Right renal pelvis (tissue), 4 donors: ENCODE measurements around the gene MINDY4. TPM values are rescaled to one million over a fixed set of nuclear protein-coding genes. Genes with fewer than 3 reads are reported as not detected.

Source experiments
- DNase-seq, 4 donors: peaks; one replicate each; pipeline ENCODE4 v3.0.0-alpha.2; 2013; ENCODE audit warnings: low read depth in 4 of 4, low spot score in 3 of 4, missing footprints in 1 of 4
- polyA plus RNA-seq, 4 donors: library from polyadenylated mRNA; unstranded; fragments of 120-200 nt; gene quantifications; one replicate each; pipeline ENCODE4 v1.2.1, GENCODE V29; 2013; ENCODE audit not compliant: insufficient read length in 4 of 4

The MINDY4 gene
- polyA plus RNA-seq, 4 donors = 10.8 to 12.2 (median 11.1) TPM

DNA sequence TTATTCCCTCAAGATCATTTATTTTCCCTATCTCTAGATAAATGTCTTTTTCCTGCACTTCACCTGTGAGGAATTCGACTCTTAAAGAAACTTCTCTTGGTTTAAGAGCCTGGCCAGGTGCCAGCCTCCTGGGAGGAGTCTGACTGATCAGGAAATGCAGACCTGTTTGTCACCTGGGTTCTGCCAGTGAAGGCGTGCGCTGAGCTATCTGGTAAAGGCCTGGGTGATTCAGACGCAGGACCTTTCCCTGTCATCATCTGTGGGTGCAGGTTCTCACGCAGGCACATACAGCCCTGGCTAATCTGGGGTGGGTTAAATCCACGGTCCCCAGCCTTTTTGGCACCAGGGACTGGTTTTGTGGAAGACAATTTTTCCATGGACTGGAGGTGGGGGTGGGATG lies 75.2 kb downstream of the MINDY4 start:
- no peak for DNase-seq

DNA sequence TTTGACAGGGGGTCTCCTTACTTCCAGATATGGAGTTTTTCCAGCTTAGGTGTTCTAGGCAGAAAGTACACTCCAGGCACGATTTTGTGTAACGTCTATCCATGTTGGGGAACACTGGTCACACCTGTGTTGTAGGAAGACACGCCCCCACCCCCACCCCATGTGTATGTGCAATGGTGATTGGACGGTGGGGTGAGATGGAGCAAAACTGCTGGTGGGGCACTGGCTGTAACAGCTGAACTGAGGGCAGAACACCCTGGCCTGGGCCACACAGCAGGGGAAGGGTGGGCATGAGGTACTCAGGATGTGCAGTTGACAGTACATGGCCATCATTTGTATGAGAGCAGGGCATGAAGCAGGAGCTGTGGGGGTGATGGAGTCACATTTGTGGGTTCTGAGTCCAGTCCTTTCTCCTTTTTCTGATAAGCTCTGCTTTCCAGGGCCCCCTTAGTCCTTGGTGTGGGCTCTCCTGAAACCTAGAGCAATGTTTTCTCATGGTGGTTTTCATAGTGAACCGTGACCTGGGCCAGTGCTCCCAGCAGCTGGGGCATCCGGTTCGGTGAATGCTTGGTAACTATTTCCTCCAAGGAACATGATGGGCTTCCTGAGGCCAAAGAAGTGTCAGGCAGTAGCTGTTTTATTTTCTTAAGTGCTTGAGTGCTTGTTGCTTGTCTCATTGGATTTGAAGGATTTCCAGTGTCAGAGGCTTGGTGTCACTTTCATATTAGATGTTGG lies 77.1 kb downstream of the MINDY4 start:
- DNase-seq = no peak

DNA sequence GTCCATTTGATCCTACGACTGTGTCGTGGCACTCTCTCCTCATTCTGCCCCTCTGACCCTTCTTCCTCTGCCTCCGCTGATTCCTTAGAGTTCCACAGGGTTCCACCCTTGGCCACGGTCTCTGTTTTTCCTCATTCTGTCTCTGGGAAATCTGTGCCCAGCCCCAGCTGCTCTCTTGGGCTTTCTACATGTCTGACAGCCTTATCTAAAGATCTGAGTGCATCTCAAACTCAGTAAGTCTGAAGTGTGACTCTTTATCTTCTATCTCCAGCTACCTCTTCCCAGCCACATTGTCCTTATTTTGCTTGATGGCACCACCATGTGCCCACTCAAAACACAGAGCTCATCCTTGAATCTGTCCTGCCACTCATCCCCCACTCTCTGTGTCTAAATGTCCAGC lies 78.3 kb downstream of the MINDY4 start:
- no peak for DNase-seq

DNA sequence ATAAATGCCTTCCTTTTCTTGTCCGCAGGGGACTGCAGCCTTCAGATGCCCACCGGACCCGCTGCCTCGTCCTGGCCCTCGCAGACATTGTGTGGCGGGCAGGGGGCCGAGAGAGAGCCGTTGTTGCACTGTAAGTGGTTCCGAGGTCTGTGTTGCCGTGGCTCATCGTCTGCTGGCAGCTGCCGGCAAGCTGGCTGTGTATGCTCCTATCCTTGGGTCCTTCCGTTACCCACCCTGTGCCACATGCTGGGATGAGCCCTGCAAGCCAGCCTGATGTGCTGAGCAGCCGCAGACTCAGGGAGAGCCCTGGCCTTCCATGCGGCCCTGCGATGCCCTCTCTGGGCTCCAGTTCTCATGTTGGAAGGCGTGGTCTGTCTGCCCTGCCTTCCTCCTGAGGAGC lies 79.2 kb downstream of the MINDY4 start:
- no peak for DNase-seq

DNA sequence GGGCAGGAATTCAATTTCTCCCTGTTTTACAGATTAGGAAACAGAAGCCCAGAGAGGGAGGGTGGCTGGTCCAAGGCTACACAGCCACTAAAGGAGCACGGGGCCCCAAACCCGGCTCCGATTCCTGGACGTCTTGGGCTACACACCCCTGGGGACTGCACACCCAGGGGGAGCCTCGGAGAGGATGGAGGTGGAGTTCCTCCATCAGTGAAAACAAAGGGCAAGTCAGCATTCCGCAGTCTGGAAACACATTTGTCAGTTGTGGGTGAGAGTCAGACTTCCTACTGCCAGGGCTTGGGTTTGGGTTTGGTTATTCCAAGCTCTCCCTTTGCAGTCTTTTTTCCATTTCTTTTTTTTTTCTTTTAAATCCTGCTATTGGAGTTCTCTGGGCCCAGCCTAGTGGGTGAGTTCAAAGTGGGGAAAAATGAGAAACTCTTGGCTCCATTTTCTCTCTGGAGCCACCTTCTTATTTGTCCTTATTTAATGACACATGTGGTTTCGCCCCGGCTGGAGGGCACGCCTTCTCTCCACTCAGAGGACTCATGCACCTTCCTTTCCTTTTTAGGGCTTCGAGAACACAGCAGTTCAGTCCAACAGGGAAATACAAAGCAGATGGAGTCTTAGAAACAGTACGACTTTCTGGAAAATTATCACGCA lies 80.6 kb downstream of the MINDY4 start:
- DNase-seq = no peak

DNA sequence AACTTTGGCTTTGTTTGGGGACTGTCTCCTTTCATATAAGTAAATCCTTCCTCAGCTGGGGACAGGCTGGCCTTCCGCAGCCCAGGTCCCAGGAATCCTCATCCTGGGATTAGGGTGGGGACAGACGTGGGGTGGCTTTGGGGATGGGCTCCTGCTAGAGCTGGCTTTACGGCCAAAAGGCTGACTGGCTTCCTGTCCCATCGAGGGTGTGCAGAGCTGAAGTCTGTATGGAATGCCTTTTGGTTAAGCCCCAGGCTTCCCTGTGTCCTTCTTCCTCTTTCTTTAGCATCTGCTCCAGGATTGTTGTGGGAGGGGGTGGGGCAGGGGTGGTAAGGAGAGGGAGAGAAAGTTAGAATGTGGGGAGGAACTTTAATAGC lies 81.1 kb downstream of the MINDY4 start:
- no peak for DNase-seq

DNA sequence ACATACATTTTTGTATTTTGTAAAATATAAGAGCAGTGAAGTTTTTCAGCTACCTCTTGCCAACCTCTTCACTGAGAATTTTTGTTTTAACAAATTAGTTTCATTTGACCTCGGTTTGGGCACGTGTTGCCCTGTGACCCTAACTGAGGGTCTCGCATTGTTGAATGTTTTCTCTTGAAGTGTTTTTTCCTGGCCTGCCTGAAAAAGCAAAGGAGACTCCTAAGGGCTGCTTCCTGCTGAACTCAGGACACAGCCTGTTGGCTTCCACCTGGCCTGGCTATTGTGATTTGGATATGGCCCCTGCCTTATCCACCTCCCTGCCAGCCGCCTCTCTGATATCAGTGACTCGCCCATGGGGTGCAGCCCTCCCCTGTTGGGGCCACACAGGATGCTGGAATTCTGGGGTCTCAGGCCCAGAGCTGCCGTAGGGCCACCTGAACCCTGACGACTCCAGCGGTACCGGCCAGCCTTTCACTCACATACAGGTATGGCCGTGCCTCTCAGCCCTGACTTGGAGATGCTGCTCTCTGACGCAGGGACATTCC lies 81.6 kb downstream of the MINDY4 start:
- DNase-seq = no peak

DNA sequence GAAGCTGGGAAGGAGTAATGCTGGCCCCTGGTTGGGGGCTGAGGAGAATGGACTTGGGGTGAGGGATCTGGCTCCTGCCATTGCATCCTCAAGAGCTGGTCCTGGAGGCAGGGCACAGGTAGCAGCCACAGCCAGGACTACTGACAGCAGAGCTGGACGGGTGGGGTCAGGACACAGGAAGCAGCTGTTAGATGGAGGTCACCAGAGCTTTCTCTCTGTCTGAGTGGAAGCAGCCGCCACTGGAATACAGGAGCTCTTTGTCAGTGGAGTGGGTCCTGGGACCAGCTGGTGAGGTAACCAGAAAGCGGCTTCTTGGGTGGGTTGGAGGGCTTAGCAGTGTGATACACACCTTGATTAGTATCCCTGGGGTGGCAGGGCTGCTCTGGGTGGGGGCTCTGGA lies 82.4 kb downstream of the MINDY4 start:
- DNase-seq = no peak

DNA sequence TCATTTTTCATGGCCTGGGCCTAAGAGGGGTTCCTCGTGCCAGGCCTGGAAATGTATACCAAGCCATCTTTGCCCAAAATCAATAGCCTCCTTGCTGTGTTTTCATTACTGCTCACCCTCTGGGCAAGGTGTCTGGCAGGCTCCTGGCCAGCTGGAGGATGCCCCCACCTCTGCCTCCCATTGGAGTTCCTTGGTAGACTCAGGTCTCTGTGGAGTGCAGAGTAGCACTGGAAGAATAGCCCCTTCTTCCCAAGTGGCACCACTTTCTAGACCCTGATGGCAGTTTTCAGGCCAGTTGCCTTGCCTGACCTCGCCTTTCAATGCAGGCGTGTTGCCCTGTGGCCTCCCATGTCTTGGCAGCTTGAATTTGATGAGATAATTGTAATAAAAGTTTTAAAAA lies 84.7 kb downstream of the MINDY4 start:
- DNase-seq = no peak

DNA sequence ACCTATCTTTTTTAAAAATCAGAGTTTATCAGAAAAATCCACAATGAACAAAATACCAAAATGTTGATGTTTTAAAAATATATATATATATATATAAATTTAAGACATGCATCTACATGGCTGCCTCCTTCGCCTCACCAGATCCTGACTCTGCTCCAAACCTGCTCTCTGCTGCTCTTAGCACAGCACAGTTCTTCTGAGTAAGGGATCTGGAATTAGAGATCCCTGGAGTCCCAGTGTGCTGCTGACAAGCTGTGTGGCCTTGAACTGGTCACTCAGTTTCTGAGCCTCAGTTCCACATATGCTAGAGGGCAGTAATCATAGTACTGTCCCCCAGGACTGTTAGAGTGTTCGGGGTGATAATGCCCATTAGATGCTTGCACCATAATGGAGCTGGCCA lies 87.4 kb downstream of the MINDY4 start:
- no peak for DNase-seq

DNA sequence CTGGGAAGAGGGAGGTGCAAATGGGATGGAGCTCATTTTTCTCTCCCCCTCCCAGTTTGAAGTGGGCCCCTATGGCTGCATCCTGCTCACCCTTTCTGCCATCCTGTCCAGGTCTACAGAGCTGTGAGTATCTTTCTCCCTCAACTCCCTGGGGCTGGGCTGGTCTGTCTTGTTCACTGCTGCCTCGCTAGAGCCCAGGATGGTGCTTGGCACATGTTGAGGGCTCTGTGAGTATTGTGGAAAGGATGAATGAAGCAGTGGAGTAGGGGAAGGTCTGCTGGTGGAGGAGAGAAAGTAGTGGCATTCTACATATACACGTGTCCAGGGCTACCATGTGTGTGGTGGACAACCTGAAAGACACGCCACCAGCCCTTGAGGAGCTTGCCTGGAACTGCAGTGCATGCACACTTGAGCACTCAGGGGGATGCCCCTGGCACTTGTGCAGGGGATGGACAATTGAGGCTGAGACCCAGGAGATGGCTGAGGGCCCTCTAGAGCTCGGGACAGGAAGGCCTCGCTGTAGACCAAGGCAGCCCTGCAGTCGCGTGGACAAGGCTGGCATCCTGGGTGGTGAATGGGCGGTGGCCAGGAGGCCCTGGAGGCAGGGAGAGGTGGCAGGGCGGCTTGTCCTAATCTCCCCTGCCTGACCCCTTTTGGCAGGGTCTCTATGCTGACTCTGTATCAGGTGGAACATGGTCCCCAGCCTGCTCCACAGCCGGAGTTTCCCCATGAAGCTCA lies 88.2 kb downstream of the MINDY4 start:
- no peak for DNase-seq

DNA sequence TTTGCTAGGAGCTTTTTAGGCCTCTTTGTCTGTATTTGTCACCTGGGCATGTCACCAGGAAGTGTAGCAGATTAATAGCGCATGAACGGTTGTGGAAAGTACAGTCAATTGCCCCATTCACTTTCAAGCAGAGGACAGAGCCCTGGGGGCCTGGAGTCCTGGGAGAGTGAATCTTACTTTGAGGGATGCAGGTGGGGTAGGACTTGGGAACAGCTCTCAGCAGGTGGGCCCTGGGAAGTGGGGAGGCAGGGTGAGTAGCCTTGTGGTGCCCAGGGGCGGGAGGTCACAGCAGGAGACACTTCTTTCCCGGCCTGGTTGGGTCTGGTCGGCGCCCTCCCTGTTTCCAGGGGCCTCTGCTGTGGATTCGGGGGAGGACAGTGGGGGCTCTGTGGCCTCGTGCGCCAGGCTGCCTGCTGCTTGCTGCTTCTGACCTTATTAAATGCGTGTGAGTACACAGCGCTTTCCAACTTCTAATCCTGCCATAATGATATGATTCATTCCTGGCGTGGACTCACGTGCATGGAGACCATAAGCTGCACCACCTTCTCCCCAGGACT lies 88.8 kb downstream of the MINDY4 start:
- DNase-seq = no peak

DNA sequence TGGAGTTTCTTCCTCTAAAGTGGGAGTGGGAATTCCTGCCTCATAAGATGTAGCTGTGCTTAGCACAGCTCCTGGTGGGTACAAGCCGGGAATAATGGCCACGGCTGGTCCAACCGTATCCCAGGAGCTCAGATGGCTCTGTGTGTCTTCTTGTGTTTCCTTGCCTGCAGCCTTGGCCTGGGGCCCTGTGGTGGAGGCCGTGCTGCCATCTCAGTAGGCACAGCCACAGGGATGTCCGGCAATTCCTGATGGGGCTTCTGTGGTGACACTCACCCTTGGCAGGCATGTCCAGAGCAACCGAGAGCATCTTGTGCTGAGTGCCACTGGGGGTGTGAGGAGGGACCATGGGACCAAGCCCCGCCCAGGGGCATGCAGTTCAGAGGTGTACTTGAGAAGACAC lies 90.4 kb downstream of the MINDY4 start:
- DNase-seq = no peak

DNA sequence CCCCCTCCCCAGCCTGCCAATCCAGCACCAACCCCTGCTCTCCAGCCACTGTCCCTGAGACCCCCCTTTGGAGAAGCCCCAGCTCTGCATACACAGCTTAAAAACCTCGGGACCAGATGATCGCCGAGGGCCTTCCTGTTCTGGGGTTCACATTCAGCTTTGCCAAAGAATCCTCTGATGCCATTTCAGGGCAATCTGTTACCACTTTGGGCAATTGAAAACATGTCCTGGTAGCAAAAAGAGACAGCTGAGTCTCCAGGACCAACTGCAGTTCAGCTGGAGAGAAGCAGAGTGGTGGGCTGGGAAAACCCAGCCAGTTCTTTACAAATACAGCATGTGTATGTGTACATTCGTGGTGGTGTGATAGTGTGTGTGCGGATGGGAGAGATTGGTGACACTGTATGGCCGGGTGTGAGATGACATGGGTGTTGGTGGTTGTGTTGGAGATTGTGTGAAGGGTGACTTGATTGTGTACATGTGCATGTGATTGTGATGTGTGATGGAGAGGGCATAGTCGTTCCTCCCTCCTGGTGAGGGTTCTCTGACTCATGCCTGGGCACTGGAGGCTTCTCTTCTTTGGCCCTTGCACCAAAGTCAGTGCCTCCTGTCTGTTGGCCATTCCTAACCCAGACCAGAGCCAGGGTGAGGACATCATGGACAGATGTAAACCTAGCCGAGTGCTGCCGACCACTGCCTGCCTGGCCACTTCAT lies 91.9 kb downstream of the MINDY4 start:
- DNase-seq = no peak

DNA sequence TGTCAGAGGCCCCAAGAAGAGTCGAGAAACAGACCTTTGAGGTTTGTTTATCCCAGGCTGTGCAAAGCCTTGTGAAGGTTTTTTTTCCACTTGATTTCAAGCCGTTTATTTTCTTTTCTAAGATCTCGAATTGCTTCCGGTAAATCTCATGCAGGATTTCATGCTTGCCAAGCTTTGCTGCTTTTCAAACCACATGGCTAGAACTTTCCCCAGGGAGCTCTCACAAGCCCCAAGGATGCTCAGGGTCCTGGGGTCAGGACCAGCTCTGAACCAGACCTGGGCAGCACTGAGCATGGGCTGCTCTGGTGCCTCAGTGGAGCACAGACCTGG lies 92.5 kb downstream of the MINDY4 start:
- no peak for DNase-seq

DNA sequence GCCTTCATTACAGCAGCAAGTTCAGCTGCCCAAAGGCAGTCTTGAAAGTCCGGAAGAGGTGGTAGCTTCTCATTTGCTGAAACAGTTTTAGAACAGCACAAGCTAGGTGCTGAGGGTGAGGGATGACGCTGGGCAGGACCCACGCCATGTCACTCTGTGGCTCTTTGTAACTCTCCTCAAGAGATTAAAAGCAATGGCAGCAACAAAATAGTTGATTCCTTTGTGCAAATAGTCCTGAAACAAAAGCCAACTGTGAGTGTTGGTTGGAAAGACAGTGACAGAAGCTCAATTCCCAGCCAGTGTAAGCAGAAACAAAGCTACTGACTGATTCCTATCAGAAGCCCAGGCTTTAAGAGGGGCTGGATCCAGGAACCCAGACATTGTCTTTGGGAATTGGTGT lies 92.9 kb downstream of the MINDY4 start:
- no peak for DNase-seq

DNA sequence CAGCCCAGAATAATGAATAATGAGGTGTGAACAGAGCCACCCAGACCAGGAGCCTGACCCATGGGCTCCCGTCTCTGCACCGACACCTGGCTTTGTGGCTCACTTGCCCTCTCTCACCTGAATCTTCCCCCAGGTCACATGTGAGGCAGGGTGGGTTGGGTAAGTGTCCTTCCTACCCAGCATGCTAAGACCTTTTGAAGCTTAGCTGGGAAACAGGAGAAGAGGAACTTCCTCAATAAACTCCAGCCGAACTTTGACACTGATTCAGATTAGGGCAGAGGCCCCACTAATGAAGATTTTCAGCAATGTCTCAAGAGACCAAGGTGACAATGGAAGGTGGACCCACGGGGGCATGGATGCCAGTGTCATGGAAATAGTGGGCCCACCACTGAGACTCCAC lies 93.9 kb downstream of the MINDY4 start:
- DNase-seq = no peak

DNA sequence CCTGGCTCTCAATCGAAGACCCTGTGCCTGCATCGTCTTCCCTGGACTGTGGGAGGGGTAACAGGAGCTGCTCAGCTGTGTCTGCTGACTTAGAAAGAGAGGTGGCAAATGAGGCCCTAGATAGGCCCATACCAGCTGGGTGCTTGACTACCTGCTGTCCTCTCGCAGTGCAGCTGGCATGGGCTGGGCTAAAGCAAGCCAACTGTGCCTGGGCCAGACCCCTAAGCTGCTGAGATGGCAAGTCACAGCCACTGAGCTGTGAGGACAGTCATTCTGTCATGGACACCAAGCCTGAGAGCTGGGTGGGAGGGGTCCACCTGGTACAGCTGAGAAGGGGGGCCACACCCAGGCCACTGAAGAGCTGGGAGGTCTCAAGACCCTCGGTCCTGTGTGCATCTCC lies 94.6 kb downstream of the MINDY4 start:
- DNase-seq = no peak

DNA sequence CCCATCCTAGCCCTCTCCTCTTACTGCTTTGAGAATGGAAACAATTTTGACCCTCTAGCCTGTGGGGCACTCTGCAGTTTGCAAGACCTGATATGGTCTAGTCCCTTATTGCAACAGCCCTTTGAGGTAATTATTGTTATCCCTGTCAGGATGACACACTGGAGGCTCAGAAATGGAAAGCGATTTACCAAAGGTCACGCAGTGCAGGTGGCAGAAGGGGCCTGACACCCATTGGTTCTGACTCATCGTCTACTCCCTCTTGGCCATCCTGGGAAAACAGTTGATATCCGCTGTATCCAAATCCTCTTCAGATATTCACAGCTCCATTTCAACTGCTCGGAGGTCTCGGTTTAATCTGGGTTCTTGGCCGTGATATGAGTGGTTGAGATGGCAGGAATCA lies 95.7 kb downstream of the MINDY4 start:
- DNase-seq = no peak

DNA sequence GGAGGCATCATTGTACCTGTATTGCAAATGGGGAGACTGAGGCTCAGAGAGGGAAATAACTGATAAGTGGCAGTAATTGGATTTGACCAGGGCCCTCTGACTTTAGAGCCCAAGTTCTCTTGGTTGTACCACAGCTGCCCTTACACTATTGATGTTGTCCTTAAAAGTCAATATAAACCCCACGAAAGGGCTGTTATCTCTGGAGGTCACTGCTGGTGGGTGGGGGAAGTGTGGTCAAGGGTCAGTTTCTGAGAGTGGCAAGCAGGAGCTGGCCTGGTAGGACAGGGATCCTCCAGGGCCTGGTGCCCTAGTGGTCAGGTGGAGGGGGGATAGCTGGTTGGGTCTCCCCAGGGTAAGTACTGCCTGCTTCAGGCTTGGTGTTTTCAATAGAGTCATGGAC lies 96.3 kb downstream of the MINDY4 start:
- no peak for DNase-seq
